GM19240 (cell line): ENCODE data around the gene EPSTI1.

Experiments used
- DNase-seq: peaks from one replicate; pipeline ENCODE4 v3.0.0; 2011; ENCODE audit warnings: low spot score; ENCODE audit not compliant: insufficient read length

Gene EPSTI1

DNA sequence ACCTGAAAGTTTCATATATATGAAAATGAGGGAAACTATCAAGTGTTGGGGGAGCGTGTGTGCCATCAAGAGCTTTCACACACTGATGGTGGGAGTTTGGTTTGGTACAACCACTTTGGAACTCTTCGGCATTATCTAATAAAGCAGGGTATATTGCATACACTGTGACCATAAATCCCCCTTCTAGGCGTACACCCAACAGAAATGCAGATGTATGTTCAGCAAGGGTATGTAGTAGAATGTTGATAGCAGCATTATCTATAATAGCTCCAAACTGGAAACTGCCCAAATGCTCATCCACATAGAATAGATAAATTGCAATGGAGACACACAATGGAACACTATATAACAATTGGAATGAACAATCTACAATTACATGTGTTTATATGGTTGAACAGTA is 139.9 kb downstream of the EPSTI1 start:
- no peak for DNase-seq

DNA sequence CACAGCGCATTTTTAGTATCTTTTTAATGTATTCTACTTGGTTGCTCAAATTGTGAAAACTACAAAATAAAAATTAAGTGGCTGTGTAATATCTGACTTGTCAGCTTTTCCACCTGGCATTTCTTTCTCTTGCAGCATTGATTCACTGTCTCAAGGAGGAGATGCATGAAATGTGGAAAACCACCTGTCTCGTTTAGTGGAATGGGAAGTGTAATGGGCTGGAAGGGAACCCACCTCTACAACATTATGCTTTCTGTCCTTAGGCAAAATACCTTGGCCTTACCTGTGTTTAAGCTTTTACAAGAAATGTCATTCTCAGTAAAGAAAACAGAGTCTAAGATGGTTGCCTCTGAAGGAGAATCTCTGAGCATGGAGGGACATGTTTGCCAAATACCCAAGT is 142.8 kb downstream of the EPSTI1 start:
- no peak for DNase-seq

DNA sequence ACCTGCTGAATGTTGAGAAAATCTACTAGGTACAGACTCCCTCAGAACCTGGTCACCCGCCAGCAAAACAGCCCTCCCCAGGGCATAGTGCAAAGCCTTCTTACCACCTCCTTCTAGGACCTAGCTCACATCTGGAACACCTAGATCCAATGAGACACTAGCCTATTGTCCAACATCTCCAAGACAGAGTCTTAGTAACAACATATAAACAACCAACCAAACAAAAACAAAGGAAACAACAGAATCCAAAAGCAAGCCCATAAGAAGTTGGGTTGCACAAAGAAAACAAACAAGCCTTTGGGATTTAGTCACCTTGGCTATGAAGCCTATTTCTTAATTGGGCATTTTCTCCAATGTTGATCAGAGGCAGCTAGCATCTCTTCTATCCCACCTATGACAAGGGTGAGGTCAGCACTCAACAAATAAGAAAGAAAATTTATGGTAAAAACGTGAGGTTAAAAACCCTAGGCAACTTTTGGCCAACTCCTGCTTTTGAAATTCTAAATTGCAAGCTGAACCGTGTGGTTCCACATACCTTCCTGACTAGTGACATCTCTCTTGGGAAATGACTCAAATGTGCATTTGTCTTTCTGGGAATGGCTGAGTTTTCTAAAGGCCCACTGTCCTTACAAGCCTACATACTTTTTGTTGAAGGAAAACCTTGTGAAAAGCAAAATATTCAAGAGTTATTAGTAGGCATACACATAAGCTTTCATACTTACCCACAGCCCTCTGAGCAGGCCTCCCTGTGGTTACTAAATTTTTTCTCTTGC is 144.0 kb downstream of the EPSTI1 start:
- DNase-seq: no peak

DNA sequence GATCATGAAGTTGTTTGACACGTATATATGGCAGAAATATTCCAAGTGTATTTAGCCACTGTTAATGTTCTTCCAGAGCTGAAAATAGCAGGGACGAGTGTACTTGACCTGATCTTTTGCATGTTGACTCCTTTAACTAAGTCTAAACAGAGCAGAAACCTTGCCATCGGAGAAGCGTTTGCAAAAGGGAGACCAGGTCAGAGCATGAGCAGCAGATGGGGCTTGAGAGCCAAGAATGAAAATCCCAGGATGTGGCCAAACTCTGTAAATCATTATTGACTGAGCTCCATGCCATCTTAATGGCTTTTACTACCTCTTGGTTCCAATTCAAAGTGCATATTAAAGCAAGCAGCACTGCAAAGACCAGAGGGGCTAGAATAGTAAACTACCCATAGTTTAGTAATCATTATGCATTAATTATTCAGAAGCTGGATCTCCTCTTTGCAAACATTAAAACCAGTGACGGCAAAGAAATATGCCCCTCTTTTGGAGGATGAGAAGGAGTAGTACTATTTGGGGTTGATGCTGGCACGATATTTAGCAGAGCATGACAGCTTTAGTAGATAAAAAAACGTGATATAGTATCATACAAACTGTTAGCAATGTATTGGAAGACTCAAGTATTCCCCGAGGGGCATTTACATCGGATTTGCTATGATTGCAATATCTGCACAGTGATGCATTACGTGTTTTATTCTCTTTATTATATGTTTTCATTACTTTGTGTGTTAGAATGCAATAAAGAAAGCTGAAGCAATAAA is 154.9 kb downstream of the EPSTI1 start:
- no peak for DNase-seq
